GM12878 (cell line): ENCODE results near the gene FNDC3B.

Source experiments
- CEBPB ChIP-seq, 2 experiments: fragments of 150-350 bp in 1 of 2; IDR thresholded peaks; 2 replicates each; pipeline ENCODE4 v1.6.1; 2012 to 2014; ENCODE audit warnings: low read depth in 2 of 2, low read length in 2 of 2, borderline replicate concordance in 1 of 2, inconsistent platforms in 1 of 2
- EP300 ChIP-seq, 2 experiments: fragments of 150-350 bp in 1 of 2; IDR thresholded peaks; 2 replicates each; pipeline ENCODE4 v1.6.1; 2011 to 2012; ENCODE audit warnings: low read depth in 2 of 2, low read length in 2 of 2, borderline replicate concordance in 1 of 2, improper control_type of control experiment in 1 of 2, inconsistent platforms in 1 of 2; ENCODE audit not compliant: control insufficient read depth in 1 of 2
- EZH2 ChIP-seq: IDR thresholded peaks from 2 replicates; pipeline ENCODE4 v1.6.1; 2012; ENCODE audit warnings: low read depth, mild to moderate bottlenecking, control low read depth, inconsistent platforms, low read length, borderline replicate concordance; ENCODE audit not compliant: control insufficient read depth
- HDAC6 ChIP-seq: fragments of 200-600 bp; sonication (generic); IDR thresholded peaks from one replicate; pipeline ENCODE4 v1.8.0; 2017; ENCODE audit warnings: antibody characterized with exemption; ENCODE audit not compliant: unreplicated experiment
- POLR2A ChIP-seq: IDR thresholded peaks from 2 replicates; pipeline ENCODE4 v1.6.1; 2011; ENCODE audit warnings: low read depth, mild to moderate bottlenecking, low read length
- SMC3 ChIP-seq: IDR thresholded peaks from 2 replicates; pipeline ENCODE4 v1.6.1; 2011; ENCODE audit warnings: low read length, improper control_type of control experiment, borderline replicate concordance
- SPI1 ChIP-seq: IDR thresholded peaks from 2 replicates; pipeline ENCODE4 v1.6.1; 2011; ENCODE audit warnings: low read depth, mild to moderate bottlenecking, low read length, moderate library complexity, borderline replicate concordance; ENCODE audit not compliant: insufficient read depth
- SREBF2 ChIP-seq: IDR thresholded peaks from 2 replicates; pipeline ENCODE4 v1.6.1; 2012; ENCODE audit warnings: mild to moderate bottlenecking, low read length
- TF ChIP-seq, protein P1 (sequence below), 3 experiments: IDR thresholded peaks in 2 of 3; conservative IDR thresholded peaks in 1 of 3; 2 replicates each; pipeline ENCODE4 v1.5.1; 2011; ENCODE audit warnings: low read depth in 3 of 3, low read length in 3 of 3, mild to moderate bottlenecking in 3 of 3, control low read depth in 2 of 3, moderate library complexity in 2 of 3, inconsistent platforms in 1 of 3, mixed read lengths in 1 of 3; ENCODE audit not compliant: control insufficient read depth in 2 of 3, insufficient read depth in 1 of 3; ENCODE audit errors: extremely low read depth in 1 of 3
- TF ChIP-seq, protein P2 (sequence below): fragments of 450-650 bp; IDR thresholded peaks from 2 replicates; pipeline ENCODE4 v1.6.1; 2017; ENCODE audit warnings: mild to moderate bottlenecking, moderate library complexity

DNA sequence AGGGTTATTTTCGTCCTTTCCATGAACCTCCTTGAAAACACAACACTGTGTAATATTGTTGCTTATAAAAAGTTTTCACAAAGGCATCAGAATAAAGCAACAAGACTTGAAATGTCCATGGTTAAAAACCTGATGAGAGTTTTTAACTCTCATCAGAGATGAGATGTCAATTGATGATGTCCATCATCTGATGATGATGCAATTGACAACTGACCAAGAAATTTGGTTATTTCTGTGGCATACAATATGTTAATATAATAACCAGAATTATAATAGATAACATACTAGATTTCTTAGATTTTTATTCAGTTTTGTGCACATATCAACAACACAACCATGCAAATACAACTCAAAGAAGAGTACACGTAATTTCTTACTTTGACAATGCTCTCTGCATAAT lies 15.5 kb upstream of the FNDC3B start:
- no peak for TF ChIP-seq HDAC6
- TF ChIP-seq SREBF2, result no peak
- TF ChIP-seq CEBPB (IDR thresholded peaks at IDR 0.05; ENCODE audit: borderline replicate concordance in 1 of 2, low read depth in 2 of 2, low read length in 2 of 2), result no peak
- no peak for TF ChIP-seq EZH2
- TF ChIP-seq SMC3, result no peak
- TF ChIP-seq EP300 (IDR thresholded peaks at IDR 0.05; ENCODE audit: borderline replicate concordance in 1 of 2, control insufficient read depth in 1 of 2, low read depth in 2 of 2, low read length in 2 of 2), result no peak
- no peak for TF ChIP-seq POLR2A
- TF ChIP-seq, protein P1, sequence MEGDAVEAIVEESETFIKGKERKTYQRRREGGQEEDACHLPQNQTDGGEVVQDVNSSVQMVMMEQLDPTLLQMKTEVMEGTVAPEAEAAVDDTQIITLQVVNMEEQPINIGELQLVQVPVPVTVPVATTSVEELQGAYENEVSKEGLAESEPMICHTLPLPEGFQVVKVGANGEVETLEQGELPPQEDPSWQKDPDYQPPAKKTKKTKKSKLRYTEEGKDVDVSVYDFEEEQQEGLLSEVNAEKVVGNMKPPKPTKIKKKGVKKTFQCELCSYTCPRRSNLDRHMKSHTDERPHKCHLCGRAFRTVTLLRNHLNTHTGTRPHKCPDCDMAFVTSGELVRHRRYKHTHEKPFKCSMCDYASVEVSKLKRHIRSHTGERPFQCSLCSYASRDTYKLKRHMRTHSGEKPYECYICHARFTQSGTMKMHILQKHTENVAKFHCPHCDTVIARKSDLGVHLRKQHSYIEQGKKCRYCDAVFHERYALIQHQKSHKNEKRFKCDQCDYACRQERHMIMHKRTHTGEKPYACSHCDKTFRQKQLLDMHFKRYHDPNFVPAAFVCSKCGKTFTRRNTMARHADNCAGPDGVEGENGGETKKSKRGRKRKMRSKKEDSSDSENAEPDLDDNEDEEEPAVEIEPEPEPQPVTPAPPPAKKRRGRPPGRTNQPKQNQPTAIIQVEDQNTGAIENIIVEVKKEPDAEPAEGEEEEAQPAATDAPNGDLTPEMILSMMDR (IDR thresholded peaks at IDR 0.05 in 2 of 3, conservative IDR thresholded peaks at IDR 0.05 in 1 of 3; ENCODE audit: control insufficient read depth in 2 of 3, extremely low read depth in 1 of 3, insufficient read depth in 1 of 3, low read depth in 3 of 3, low read length in 3 of 3), result no peak
- TF ChIP-seq, protein P2, sequence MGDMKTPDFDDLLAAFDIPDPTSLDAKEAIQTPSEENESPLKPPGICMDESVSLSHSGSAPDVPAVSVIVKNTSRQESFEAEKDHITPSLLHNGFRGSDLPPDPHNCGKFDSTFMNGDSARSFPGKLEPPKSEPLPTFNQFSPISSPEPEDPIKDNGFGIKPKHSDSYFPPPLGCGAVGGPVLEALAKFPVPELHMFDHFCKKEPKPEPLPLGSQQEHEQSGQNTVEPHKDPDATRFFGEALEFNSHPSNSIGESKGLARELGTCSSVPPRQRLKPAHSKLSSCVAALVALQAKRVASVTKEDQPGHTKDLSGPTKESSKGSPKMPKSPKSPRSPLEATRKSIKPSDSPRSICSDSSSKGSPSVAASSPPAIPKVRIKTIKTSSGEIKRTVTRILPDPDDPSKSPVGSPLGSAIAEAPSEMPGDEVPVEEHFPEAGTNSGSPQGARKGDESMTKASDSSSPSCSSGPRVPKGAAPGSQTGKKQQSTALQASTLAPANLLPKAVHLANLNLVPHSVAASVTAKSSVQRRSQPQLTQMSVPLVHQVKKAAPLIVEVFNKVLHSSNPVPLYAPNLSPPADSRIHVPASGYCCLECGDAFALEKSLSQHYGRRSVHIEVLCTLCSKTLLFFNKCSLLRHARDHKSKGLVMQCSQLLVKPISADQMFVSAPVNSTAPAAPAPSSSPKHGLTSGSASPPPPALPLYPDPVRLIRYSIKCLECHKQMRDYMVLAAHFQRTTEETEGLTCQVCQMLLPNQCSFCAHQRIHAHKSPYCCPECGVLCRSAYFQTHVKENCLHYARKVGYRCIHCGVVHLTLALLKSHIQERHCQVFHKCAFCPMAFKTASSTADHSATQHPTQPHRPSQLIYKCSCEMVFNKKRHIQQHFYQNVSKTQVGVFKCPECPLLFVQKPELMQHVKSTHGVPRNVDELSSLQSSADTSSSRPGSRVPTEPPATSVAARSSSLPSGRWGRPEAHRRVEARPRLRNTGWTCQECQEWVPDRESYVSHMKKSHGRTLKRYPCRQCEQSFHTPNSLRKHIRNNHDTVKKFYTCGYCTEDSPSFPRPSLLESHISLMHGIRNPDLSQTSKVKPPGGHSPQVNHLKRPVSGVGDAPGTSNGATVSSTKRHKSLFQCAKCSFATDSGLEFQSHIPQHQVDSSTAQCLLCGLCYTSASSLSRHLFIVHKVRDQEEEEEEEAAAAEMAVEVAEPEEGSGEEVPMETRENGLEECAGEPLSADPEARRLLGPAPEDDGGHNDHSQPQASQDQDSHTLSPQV, result no peak
- TF ChIP-seq SPI1, result no peak
